ENCODE measurements around the gene PTPRR. TPM values are rescaled to one million over a fixed set of nuclear protein-coding genes. Genes with fewer than 3 reads are reported as not detected.

Gene PTPRR
- total and polyA plus RNA-seq, 2 of the 4 experiments (the other 2 are of a cell fraction): 0.18 to 0.21 TPM

DNA sequence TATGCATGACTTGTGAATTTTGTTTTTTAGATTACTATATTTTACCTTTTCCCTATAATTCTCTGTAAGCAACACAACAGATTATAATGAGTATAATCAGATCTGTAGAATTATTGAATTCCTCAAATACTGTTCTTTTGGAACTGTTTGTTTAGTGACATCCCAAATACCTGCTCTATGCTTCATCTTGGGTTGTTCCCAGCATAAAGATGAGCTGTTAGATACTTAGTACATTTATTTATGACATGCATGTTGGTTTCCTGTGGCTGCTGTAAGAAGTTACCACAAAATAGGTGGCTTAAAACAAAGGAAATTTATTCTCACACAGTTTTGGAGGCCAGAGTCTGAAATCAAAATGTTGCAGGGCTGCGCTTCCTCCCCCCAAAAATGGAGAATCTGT, 78.4 kb downstream of the PTPRR start:
- TF ChIP-seq POLR2A (IDR thresholded peaks at IDR 0.05; ENCODE audit: low read depth, low read length) (no peak), RFX5 (IDR thresholded peaks at IDR 0.05; ENCODE audit: low read depth, low read length) (no peak), MAFK (IDR thresholded peaks at IDR 0.05; ENCODE audit: low read depth, low read length) (no peak), CEBPB (IDR thresholded peaks at IDR 0.05; ENCODE audit: low read depth, low read length) (no peak), RAD21 (IDR thresholded peaks at IDR 0.05; ENCODE audit: low read length) (no peak), FOS (IDR thresholded peaks at IDR 0.05; ENCODE audit: low read depth, low read length) (no peak), CTCF (conservative IDR thresholded peaks at IDR 0.05; ENCODE audit: low read depth, low read length) (no peak), MAZ (IDR thresholded peaks at IDR 0.05; ENCODE audit: borderline replicate concordance, low read depth, low read length) (no peak), SMC3 (IDR thresholded peaks at IDR 0.05; ENCODE audit: low read depth, low read length) (no peak), NFE2L2 (IDR thresholded peaks at IDR 0.05; ENCODE audit: low read depth, low read length) (no peak), CHD1 (IDR thresholded peaks at IDR 0.05; ENCODE audit: low read depth, low read length) (no peak), MXI1 (IDR thresholded peaks at IDR 0.05; ENCODE audit: borderline replicate concordance, low read depth, low read length) (no peak)
- TF ChIP-seq, protein P1, sequence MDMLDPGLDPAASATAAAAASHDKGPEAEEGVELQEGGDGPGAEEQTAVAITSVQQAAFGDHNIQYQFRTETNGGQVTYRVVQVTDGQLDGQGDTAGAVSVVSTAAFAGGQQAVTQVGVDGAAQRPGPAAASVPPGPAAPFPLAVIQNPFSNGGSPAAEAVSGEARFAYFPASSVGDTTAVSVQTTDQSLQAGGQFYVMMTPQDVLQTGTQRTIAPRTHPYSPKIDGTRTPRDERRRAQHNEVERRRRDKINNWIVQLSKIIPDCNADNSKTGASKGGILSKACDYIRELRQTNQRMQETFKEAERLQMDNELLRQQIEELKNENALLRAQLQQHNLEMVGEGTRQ (IDR thresholded peaks at IDR 0.05; ENCODE audit: low read depth, low read length): no peak
- H3K27ac ChIP-seq (ENCODE audit: insufficient read depth, low read length): no peak overlapping the region
- no peak overlapping the region for H2BK20ac ChIP-seq (ENCODE audit: low read depth, low read length)
- H3K14ac ChIP-seq (replicated peaks; ENCODE audit: low read depth, low read length): no peak overlapping the region
- no peak overlapping the region for H2BK15ac ChIP-seq (ENCODE audit: low read depth, low read length)
- dilution Hi-C loops (cut with HindIII; ENCODE audit: low sequenced_read_pairs, unreplicated experiment): no loop called here
- intact Hi-C loops (cut with micrococcal nuclease): no loop called here
- DNase-seq (no peak), ATAC-seq (ENCODE audit: low read depth) (no peak)
- in situ Hi-C loops (cut with MboI; ENCODE audit: low sequenced_read_pairs): no loop called here
- no TSS peak for BruUV-seq (replicated peaks)
- no peak overlapping the region for H4K5ac ChIP-seq (ENCODE audit: low read depth, low read length)
- H3K36me3 ChIP-seq (ENCODE audit: control insufficient read depth, insufficient read depth, low read length): no peaks in the 10 kb centered on the region
- no peak overlapping the region for H4K91ac ChIP-seq (ENCODE audit: insufficient read depth, low read depth, low read length)
- H3K4me3 ChIP-seq (ENCODE audit: insufficient read depth, low read depth, low read length): no peak overlapping the region
- ChIA-PET POLR2A (ENCODE audit: unreplicated experiment) (no interaction called here), CTCF (no interaction called here)
- no peak overlapping the region for H3K18ac ChIP-seq (ENCODE audit: low read depth, low read length)
- H2AFZ ChIP-seq (replicated peaks; ENCODE audit: low read length, poor library complexity): no peak overlapping the region
- no peak overlapping the region for H2BK120ac ChIP-seq (ENCODE audit: low read depth, low read length)
- no peak overlapping the region for H2BK5ac ChIP-seq (ENCODE audit: low read depth, low read length, poor library complexity, severe bottlenecking)
- H4K20me1 ChIP-seq (ENCODE audit: insufficient read depth, low read length): no peaks in the 10 kb centered on the region
- no peak overlapping the region for H3K56ac ChIP-seq (ENCODE audit: extremely low read depth, insufficient read depth, low read length)
- no peak overlapping the region for H3K4ac ChIP-seq (ENCODE audit: low read depth, low read length)
- no peaks in the 10 kb centered on the region for H3K27me3 ChIP-seq (ENCODE audit: control insufficient read depth, insufficient read depth, low read length)
- no peaks in the 10 kb centered on the region for H3K9me3 ChIP-seq (ENCODE audit: control insufficient read depth, insufficient read depth, low read length)
- H3K4me2 ChIP-seq (ENCODE audit: low read depth, low read length): no peak overlapping the region
- H4K8ac ChIP-seq (ENCODE audit: low read depth in 2 of 2, low read length in 2 of 2): no peak overlapping the region
- no peak overlapping the region for H2AK5ac ChIP-seq (ENCODE audit: low read depth, low read length)
- WGBS, 2 experiments (ENCODE audit: extremely low coverage in 2 of 2, insufficient read length in 1 of 2): 38% methylated on average over 1 of the region's 1 CpG; no CpG with 5 or more reads in 1 of the 2 experiments
- H3K9ac ChIP-seq (ENCODE audit: low read depth, low read length): no peak overlapping the region
- H3K9me1 ChIP-seq (ENCODE audit: insufficient read depth, low read length): no peaks in the 10 kb centered on the region
- H3K79me1 ChIP-seq (ENCODE audit: low read depth in 1 of 2, low read length in 2 of 2): no peaks in the 10 kb centered on the region
- no peak overlapping the region for H2AK9ac ChIP-seq (replicated peaks; ENCODE audit: low read depth, low read length, poor library complexity)
- no peak overlapping the region for H3K23ac ChIP-seq (ENCODE audit: low read depth, low read length)
- no peaks in the 10 kb centered on the region for H3K4me1 ChIP-seq (ENCODE audit: control insufficient read depth, insufficient read depth, low read length)

Data from IMR-90 (cell line).